ENCODE measurements around the gene SIPA1L3.
"Not testable (repeated sequence)": the region's sequence is repeated elsewhere in the genome, so short reads cannot be mapped to it uniquely, and the experiment has no call there.

Gene SIPA1L3

GRCh38 chr19:38022791-38023670 is 116.0 kb downstream of the SIPA1L3 start:
- no peak for DNase-seq (ENCODE audit: low spot score)

- DNase-seq (ENCODE audit: low spot score) = no peak
These were observed 116.9 kb downstream of the SIPA1L3 start for GRCh38 chr19:38023671-38024541.

- no peak for DNase-seq (ENCODE audit: low spot score)
These were observed 118.2 kb downstream of the SIPA1L3 start for GRCh38 chr19:38024992-38025908.

GRCh38 chr19:38025909-38026307 is 118.9 kb downstream of the SIPA1L3 start:
- DNase-seq (ENCODE audit: low spot score) = no peak

- DNase-seq (ENCODE audit: low spot score) = no peak
These were observed 122.0 kb downstream of the SIPA1L3 start for GRCh38 chr19:38028913-38029510.

- DNase-seq (ENCODE audit: low spot score) = not testable (repeated sequence)
These were observed 123.0 kb downstream of the SIPA1L3 start for GRCh38 chr19:38030001-38030400.

GRCh38 chr19:38030686-38031422 is 123.8 kb downstream of the SIPA1L3 start:
- no peak for DNase-seq (ENCODE audit: low spot score)

GRCh38 chr19:38031423-38031770 is 124.4 kb downstream of the SIPA1L3 start:
- DNase-seq (ENCODE audit: low spot score) = no peak

- DNase-seq (ENCODE audit: low spot score) = no peak
These were observed 125.1 kb downstream of the SIPA1L3 start for GRCh38 chr19:38032151-38032550.

GRCh38 chr19:38032951-38033350 is 125.9 kb downstream of the SIPA1L3 start:
- no peak for DNase-seq (ENCODE audit: low spot score)

GRCh38 chr19:38033658-38034491 is 126.9 kb downstream of the SIPA1L3 start:
- DNase-seq (ENCODE audit: low spot score) = no peak

GRCh38 chr19:38034492-38034860 is 127.5 kb downstream of the SIPA1L3 start:
- DNase-seq (ENCODE audit: low spot score) = no peak

- no peak for DNase-seq (ENCODE audit: low spot score)
These were observed 128.8 kb downstream of the SIPA1L3 start for GRCh38 chr19:38035515-38036495.

GRCh38 chr19:38036707-38037611 is 130.0 kb downstream of the SIPA1L3 start:
- DNase-seq (ENCODE audit: low spot score) = no peak

- no peak for DNase-seq (ENCODE audit: low spot score)
These were observed 133.0 kb downstream of the SIPA1L3 start for GRCh38 chr19:38039966-38040365.

GRCh38 chr19:38042132-38042531 is 135.1 kb downstream of the SIPA1L3 start:
- DNase-seq (ENCODE audit: low spot score) = no peak

- no peak for DNase-seq (ENCODE audit: low spot score)
These were observed 136.7 kb downstream of the SIPA1L3 start for GRCh38 chr19:38043649-38044144.
